ENCODE measurements around the gene CCDC92. TPM values are rescaled to one million over a fixed set of nuclear protein-coding genes. Genes with fewer than 3 reads are reported as not detected.
A peak's percentile ranks its signal among the peaks of the same experiment; 100 is the strongest.
"Not testable (repeated sequence)": the region's sequence is repeated elsewhere in the genome, so short reads cannot be mapped to it uniquely, and the experiment has no call there.

Gene CCDC92
- total RNA-seq, 1 donor from 2014 or later, result 9.9 TPM

GRCh38 chr12:123947531-123947930 is 25.1 kb downstream of the CCDC92 start:
- ATAC-seq, result not testable (repeated sequence)

GRCh38 chr12:123946516-123947505 is 25.8 kb downstream of the CCDC92 start:
- ATAC-seq, result not testable (repeated sequence)

- ATAC-seq, result no peak
These were observed 26.5 kb downstream of the CCDC92 start for GRCh38 chr12:123946152-123946515.

GRCh38 chr12:123945287-123946151 is 27.1 kb downstream of the CCDC92 start:
- ATAC-seq, result no peak

GRCh38 chr12:123944696-123945095 is 27.9 kb downstream of the CCDC92 start:
- no peak for ATAC-seq

- ATAC-seq, result no peak
These were observed 28.8 kb downstream of the CCDC92 start for GRCh38 chr12:123943816-123944215.

- peak; percentile 19 for ATAC-seq
These were observed 29.6 kb downstream of the CCDC92 start for GRCh38 chr12:123942911-123943648.

GRCh38 chr12:123942238-123942653 is 30.4 kb downstream of the CCDC92 start:
- no peak for ATAC-seq

GRCh38 chr12:123941624-123942237 is 30.9 kb downstream of the CCDC92 start:
- ATAC-seq, result no peak

GRCh38 chr12:123941000-123941399 is 31.6 kb downstream of the CCDC92 start:
- ATAC-seq, result no peak

- no peak for ATAC-seq
These were observed 32.0 kb downstream of the CCDC92 start for GRCh38 chr12:123940627-123940966.

GRCh38 chr12:123939716-123940626 is 32.7 kb downstream of the CCDC92 start:
- no peak for ATAC-seq

GRCh38 chr12:123938679-123939480 is 33.8 kb downstream of the CCDC92 start:
- no peak for ATAC-seq

GRCh38 chr12:123937707-123938591 is 34.7 kb downstream of the CCDC92 start:
- ATAC-seq, result no peak

GRCh38 chr12:123936956-123937706 is 35.5 kb downstream of the CCDC92 start:
- no peak for ATAC-seq

GRCh38 chr12:123936471-123936870 is 36.2 kb downstream of the CCDC92 start:
- no peak for ATAC-seq

GRCh38 chr12:123935956-123936355 is 36.7 kb downstream of the CCDC92 start:
- no peak for ATAC-seq

GRCh38 chr12:123934829-123935228 is 37.8 kb downstream of the CCDC92 start:
- peak; percentile 16 for ATAC-seq
